Bronchial epithelial cell (primary cell): ENCODE measurements around the gene FAM174C. TPM values are rescaled to one million over a fixed set of nuclear protein-coding genes. Genes with fewer than 3 reads are reported as not detected.
"Not testable (repeated sequence)": the region's sequence is repeated elsewhere in the genome, so short reads cannot be mapped to it uniquely, and the experiment has no call there.

Experiments used
- DNase-seq: peaks from one replicate; pipeline ENCODE4 v3.0.0-alpha.2; 2010; ENCODE audit warnings: low read depth
- FAIRE-seq: peaks from 2 replicates; lab custom pipeline; 2011; peaks lifted over from hg19 to GRCh38; lab: Jason Lieb, UNC
- H3K27me3 ChIP-seq: 2 replicates; pipeline ENCODE4 v1.5.1; 2011; ENCODE audit warnings: low read length; ENCODE audit not compliant: control insufficient read depth, insufficient read depth
- H3K36me3 ChIP-seq: 2 replicates; pipeline ENCODE4 v1.5.1; 2011; ENCODE audit warnings: low read length; ENCODE audit not compliant: control insufficient read depth, insufficient read depth
- H3K4me3 ChIP-seq: 2 replicates; pipeline ENCODE4 v1.5.1; 2011; ENCODE audit warnings: mild to moderate bottlenecking, low read depth, low read length, control low read depth
- total RNA-seq: library from RNA; depleted of rRNA; stranded (reverse); fragments of >200 nt; gene quantifications from 2 replicates; pipeline ENCODE4 v1.2.1, GENCODE V29; 2014
- TF ChIP-seq, protein P1 (sequence below): IDR thresholded peaks from 2 replicates; pipeline ENCODE4 v1.5.1; 2011; ENCODE audit warnings: mild to moderate bottlenecking, moderate library complexity, low read length, control low read depth, inconsistent platforms; ENCODE audit not compliant: insufficient read depth, severe bottlenecking

The FAM174C gene
- total RNA-seq, 1 donor from 2014 or later: 20.8 TPM

DNA sequence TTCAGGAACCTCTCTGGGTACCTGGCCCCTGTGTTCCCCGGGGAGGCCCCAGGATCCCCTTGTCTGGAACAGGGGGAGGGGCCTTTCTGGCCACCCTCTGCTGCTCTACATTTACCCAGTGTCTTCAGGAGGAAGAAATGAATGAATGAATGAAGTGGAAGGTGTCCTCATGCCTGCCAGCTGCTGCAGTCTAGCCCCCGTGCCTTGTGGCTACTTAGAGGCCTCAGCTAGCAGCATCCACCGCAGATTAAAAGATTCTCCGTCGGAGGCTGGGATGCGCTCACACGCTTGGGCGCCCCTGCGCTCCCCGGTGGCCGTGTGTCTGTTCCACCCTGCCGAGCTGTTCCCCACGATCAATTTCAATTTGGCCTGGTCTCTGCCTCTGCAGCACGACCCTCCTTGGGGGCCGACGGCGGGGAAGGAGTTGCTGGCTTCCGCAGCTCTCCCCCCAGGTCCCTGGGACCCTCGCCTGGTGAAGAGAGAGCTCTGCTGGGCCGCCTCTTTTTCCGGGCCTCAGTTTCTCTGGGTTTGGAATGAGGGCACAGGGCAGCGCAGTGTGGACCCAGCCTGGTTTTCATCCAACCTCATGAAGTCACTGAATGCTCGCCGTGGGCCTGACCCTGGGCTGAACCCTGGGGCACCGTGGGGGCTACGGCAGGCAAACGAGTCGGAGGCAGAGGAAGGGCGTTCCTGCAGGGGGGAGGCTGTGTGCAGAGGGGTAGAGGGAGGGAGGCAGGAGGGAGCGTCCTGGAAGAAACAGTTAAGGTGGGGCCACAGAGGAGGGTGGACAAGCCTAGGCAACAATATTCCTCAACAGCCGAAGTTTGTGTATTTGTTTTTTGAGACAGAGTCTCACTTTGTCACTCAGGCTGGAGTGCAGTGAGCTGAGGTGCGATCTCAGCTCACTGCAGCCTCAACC is 38.6 kb downstream of the FAM174C start:
- TF ChIP-seq, protein P1, sequence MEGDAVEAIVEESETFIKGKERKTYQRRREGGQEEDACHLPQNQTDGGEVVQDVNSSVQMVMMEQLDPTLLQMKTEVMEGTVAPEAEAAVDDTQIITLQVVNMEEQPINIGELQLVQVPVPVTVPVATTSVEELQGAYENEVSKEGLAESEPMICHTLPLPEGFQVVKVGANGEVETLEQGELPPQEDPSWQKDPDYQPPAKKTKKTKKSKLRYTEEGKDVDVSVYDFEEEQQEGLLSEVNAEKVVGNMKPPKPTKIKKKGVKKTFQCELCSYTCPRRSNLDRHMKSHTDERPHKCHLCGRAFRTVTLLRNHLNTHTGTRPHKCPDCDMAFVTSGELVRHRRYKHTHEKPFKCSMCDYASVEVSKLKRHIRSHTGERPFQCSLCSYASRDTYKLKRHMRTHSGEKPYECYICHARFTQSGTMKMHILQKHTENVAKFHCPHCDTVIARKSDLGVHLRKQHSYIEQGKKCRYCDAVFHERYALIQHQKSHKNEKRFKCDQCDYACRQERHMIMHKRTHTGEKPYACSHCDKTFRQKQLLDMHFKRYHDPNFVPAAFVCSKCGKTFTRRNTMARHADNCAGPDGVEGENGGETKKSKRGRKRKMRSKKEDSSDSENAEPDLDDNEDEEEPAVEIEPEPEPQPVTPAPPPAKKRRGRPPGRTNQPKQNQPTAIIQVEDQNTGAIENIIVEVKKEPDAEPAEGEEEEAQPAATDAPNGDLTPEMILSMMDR: no peak
- peaks cover 10% of the 10 kb centered on the region for H3K27me3 ChIP-seq
- FAIRE-seq (no peak), DNase-seq (peak; percentile 54)
- no peak overlapping the region for H3K4me3 ChIP-seq
- H3K36me3 ChIP-seq: no peaks in the 10 kb centered on the region

DNA sequence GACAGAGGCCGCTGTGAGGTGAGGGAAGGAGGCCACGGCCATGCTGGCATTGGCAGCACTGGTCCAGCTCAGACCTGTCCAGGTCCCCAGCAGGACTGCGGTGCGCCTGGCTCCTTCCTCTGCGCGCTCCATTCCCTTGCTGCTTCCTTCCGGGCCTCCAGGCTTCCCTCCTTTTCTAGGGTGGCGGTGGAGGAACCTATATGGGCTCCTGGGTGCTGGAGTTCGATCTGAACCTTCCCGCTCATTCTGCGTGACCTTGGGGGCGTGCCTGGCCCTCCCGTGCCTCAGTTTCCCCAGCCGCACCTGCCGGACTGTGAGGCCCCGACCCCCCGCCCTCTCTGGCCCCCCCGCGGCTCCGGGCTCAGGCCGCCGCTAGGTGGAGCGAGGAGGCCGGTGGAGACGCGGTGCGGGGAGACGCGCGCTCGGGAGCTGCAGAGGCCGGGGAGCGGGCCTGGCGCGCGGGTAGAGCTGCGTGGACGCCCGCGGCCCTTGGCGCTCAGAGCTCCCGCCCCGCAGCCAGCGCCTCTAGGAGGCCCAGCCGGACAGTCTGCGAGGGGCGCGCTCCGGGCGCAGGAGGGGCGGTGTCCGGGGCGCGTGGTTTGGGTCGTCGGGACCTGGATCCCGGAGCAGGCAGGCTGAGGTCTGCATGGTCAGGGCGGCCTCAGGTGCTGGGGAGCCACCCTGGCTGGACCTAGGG is 40.3 kb downstream of the FAM174C start:
- H3K27me3 ChIP-seq: peaks cover 10% of the 10 kb centered on the region
- DNase-seq: no peak
- TF ChIP-seq, protein P1: peak; percentile 69
- FAIRE-seq: no peak
- H3K4me3 ChIP-seq: no peak overlapping the region
- no peaks in the 10 kb centered on the region for H3K36me3 ChIP-seq

GRCh38 chr19:1316466-1316865 is 41.1 kb downstream of the FAM174C start:
- TF ChIP-seq, protein P1: no peak
- FAIRE-seq: no peak
- H3K4me3 ChIP-seq: no peak overlapping the region
- DNase-seq: no peak
- no peaks in the 10 kb centered on the region for H3K36me3 ChIP-seq
- peaks cover 10% of the 10 kb centered on the region for H3K27me3 ChIP-seq

DNA sequence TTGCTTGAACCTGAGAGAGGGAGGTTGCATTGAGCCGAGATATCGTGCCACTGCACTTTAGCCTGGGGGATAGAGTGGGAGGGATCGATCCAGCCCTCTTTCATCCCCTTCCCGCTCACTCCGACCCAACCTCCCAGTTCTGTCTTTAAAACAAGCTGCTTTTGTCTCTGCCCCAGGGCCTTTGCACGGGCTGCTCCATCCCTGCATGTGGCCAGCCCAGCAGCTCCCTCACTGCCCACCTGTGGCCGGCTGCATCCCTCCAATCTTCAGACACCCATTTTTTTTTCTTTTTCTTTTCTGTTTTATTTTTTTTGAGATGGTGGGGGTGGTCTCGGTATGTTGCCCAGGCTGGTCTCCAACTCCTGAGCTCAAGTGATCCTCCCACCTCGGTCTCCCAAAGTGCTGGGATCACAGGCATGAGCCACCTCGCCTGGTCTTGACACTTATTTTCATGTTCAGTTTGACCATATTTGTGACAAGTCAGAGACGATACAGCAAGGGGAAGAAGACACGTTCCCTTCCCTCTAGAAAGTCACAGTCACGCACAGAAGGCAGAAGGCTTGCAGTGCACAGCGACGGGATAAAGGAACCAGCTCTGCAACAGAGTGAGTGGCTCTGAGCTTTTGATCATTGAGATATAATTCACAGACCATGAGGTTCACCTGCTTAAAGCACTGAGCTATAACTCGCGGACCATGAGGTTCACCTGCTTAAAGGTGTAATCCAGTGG is 42.1 kb downstream of the FAM174C start:
- H3K4me3 ChIP-seq: no peak overlapping the region
- no peaks in the 10 kb centered on the region for H3K36me3 ChIP-seq
- TF ChIP-seq, protein P1: no peak
- peaks cover 10% of the 10 kb centered on the region for H3K27me3 ChIP-seq
- no peak for DNase-seq
- FAIRE-seq: peak; percentile 96

- no peaks in the 10 kb centered on the region for H3K36me3 ChIP-seq
- H3K4me3 ChIP-seq: no peak overlapping the region
- no peak for DNase-seq
- TF ChIP-seq, protein P1: no peak
- H3K27me3 ChIP-seq: peaks cover 10% of the 10 kb centered on the region
- FAIRE-seq: no peak
Observed at GRCh38 chr19:1318678-1319471, 43.5 kb downstream of the FAM174C start.

DNA sequence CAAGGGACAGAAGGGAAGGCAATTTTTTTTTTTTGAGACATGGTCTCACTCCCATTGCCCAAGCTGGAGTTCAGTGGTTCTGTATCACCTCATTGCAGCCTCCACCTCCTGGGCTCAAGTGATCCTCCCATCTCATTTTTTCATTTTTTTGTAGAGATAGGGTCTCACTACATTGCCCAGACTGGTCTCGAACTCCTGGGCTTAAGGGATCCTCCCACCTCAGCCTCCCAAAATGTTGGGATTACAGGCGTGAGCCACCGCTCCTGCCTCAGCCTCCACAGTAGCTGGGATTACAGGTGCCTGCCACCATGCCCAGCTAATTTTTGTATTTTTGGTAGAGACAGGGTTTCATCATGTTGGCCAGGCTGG is 44.9 kb downstream of the FAM174C start:
- not testable (repeated sequence) for H3K27me3 ChIP-seq, H3K4me3 ChIP-seq, FAIRE-seq, H3K36me3 ChIP-seq, DNase-seq
